ENCODE measurements around the gene GJB4. TPM values are rescaled to one million over a fixed set of nuclear protein-coding genes. Genes with fewer than 3 reads are reported as not detected.

Gene GJB4
- total and polyA plus RNA-seq, 4 donors: not detected

DNA sequence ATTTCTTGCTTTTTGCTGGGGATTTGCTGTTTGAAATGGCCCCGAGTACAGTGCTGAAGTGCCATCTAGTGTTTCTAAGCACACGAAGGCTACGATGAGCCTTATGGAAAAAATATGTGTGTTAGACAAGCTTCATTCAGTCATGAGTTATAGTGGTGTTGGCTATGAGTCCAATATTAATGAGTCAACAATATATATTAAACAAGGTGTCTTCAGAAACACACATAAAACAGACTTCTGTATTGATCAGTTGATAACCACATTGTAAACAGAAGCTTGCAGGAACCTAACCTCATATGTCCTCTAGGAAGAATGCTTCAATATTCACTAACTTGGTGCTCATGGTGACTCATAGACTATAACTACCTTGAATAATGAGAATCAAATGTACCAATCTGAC lies 6.4 kb upstream of the GJB4 start:
- no peak overlapping the region for H3K9ac ChIP-seq (ENCODE audit: low read depth in 1 of 2, low read length in 2 of 2)

DNA sequence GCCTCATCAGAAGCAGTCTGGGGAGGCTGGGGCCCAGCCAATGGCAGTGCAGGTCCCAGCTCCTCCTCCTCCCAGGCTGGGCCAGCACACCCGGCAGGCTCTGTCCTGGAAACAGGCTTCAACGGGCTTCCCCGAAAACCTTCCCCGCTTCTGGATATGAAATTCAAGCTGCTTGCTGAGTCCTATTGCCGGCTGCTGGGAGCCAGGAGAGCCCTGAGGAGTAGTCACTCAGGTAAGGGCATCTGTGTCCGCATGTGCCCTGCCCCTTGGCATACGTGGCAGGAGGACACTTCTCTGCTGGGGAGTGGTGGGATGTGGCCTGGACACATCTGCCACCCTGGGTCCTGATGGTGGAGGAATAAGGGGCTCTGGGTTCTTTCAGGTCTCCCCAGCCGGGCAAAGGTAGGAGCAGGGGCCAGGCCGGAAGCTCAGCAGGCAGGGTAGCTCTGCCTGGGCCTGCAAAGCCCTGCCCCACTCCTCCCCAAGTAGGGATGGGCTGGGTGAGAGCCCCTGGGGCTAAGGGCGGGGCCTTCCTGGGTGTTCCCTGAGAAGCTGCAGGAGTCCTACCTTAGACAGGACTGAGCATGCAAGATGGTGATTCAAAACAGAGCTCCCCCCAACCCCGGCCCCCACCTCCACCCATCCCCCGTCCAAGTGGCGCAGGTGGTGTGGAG lies 4.4 kb upstream of the GJB4 start, which contains the start of gene GJB5:
Gene GJB5, plus strand, starts transcription at position 84 of the 674 bp plus-strand sequence. CDS start 2,284 bp downstream, outside the sequence.
- no peak for DNase-seq (ENCODE audit: low spot score)
- no peak for TF ChIP-seq MAX (IDR thresholded peaks at IDR 0.05)
- TF ChIP-seq SP1 (IDR thresholded peaks at IDR 0.05): no peak
- TF ChIP-seq ATF3 (IDR thresholded peaks at IDR 0.05): no peak
- no peak for TF ChIP-seq RAD21 (IDR thresholded peaks at IDR 0.05)
- TF ChIP-seq TAF1 (conservative IDR thresholded peaks at IDR 0.05): no peak
- no peak for TF ChIP-seq HNF4A (conservative IDR thresholded peaks at IDR 0.05)
- no peak for TF ChIP-seq FOXA2 (IDR thresholded peaks at IDR 0.05)
- TF ChIP-seq, protein P1, sequence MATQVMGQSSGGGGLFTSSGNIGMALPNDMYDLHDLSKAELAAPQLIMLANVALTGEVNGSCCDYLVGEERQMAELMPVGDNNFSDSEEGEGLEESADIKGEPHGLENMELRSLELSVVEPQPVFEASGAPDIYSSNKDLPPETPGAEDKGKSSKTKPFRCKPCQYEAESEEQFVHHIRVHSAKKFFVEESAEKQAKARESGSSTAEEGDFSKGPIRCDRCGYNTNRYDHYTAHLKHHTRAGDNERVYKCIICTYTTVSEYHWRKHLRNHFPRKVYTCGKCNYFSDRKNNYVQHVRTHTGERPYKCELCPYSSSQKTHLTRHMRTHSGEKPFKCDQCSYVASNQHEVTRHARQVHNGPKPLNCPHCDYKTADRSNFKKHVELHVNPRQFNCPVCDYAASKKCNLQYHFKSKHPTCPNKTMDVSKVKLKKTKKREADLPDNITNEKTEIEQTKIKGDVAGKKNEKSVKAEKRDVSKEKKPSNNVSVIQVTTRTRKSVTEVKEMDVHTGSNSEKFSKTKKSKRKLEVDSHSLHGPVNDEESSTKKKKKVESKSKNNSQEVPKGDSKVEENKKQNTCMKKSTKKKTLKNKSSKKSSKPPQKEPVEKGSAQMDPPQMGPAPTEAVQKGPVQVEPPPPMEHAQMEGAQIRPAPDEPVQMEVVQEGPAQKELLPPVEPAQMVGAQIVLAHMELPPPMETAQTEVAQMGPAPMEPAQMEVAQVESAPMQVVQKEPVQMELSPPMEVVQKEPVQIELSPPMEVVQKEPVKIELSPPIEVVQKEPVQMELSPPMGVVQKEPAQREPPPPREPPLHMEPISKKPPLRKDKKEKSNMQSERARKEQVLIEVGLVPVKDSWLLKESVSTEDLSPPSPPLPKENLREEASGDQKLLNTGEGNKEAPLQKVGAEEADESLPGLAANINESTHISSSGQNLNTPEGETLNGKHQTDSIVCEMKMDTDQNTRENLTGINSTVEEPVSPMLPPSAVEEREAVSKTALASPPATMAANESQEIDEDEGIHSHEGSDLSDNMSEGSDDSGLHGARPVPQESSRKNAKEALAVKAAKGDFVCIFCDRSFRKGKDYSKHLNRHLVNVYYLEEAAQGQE (IDR thresholded peaks at IDR 0.05): no peak
- no peak for TF ChIP-seq HNF4G (IDR thresholded peaks at IDR 0.05)
- no peak for TF ChIP-seq NR2F2 (IDR thresholded peaks at IDR 0.05)
- TF ChIP-seq FOXA1 (IDR thresholded peaks at IDR 0.05): no peak
- no peak for TF ChIP-seq CTCF (IDR thresholded peaks at IDR 0.05; ENCODE audit: low read depth, low read length, missing input control)
- no peak for TF ChIP-seq ZBTB33 (IDR thresholded peaks at IDR 0.05)
- no peak for TF ChIP-seq EGR1 (IDR thresholded peaks at IDR 0.05; ENCODE audit: low read depth in 2 of 2)
- TF ChIP-seq RXRA (IDR thresholded peaks at IDR 0.05): no peak
- TF ChIP-seq YY1 (IDR thresholded peaks at IDR 0.05): no peak
- no peak for TF ChIP-seq JUND (IDR thresholded peaks at IDR 0.05)

More for the DNA sequence above, 6.4 kb upstream of the GJB4 start:
- 94% methylated on average over 3 of the region's 3 CpGs for WGBS
- Histone ChIP-seq H3K4me3 (ENCODE audit: low read depth in 1 of 3, low read length in 3 of 3) (no peak overlapping the region), H3K27ac (ENCODE audit: low read depth in 1 of 2, low read length in 2 of 2) (no peak overlapping the region), H3K9me3 (ENCODE audit: control insufficient read depth in 4 of 4, low read length in 3 of 4) (no peaks in the 10 kb centered on the region), H3K4me1 (ENCODE audit: control insufficient read depth in 4 of 4, insufficient read depth in 4 of 4, low read length in 3 of 4) (no peaks in the 10 kb centered on the region), H3K36me3 (ENCODE audit: control insufficient read depth in 4 of 4, insufficient read depth in 3 of 4, low read depth in 1 of 4, low read length in 3 of 4) (no peaks in the 10 kb centered on the region), H3K27me3 (ENCODE audit: control insufficient read depth in 4 of 4, insufficient read depth in 4 of 4, low read length in 3 of 4) (no peaks in the 10 kb centered on the region)
- TF ChIP-seq YY1 (IDR thresholded peaks at IDR 0.05) (no peak), CTCF (IDR thresholded peaks at IDR 0.05; ENCODE audit: low read depth, low read length, missing input control) (no peak), ATF3 (IDR thresholded peaks at IDR 0.05) (no peak), TAF1 (conservative IDR thresholded peaks at IDR 0.05) (no peak), NR2F2 (IDR thresholded peaks at IDR 0.05) (no peak), RXRA (IDR thresholded peaks at IDR 0.05) (no peak)
- DNase-seq (ENCODE audit: low spot score): no peak

More for the DNA sequence above, 4.4 kb upstream of the GJB4 start, which contains the start of gene GJB5:
- Histone ChIP-seq H3K36me3 (ENCODE audit: control insufficient read depth in 4 of 4, insufficient read depth in 3 of 4, low read depth in 1 of 4, low read length in 3 of 4) (no peaks in the 10 kb centered on the region), H3K4me1 (ENCODE audit: control insufficient read depth in 4 of 4, insufficient read depth in 4 of 4, low read length in 3 of 4) (no peaks in the 10 kb centered on the region), H3K9me3 (ENCODE audit: control insufficient read depth in 4 of 4, low read length in 3 of 4) (no peaks in the 10 kb centered on the region), H3K9ac (ENCODE audit: low read depth in 1 of 2, low read length in 2 of 2) (no peak within 1 kb of the TSS), H3K27ac (ENCODE audit: low read depth in 1 of 2, low read length in 2 of 2) (no peak within 1 kb of the TSS), H3K4me3 (ENCODE audit: low read depth in 1 of 3, low read length in 3 of 3) (no peak within 1 kb of the TSS), H3K27me3 (ENCODE audit: control insufficient read depth in 4 of 4, insufficient read depth in 4 of 4, low read length in 3 of 4) (no peaks in the 10 kb centered on the region)
- 79% methylated on average over 13 of the region's 13 CpGs for WGBS
